Measurements from ENCODE around the gene SMIM34.
"Not testable (repeated sequence)": the region's sequence is repeated elsewhere in the genome, so short reads cannot be mapped to it uniquely, and the experiment has no call there.

SMIM34 gene
- 0 reads per million in 2 donors for total RNA-seq

GRCh38 chr21:34423805-34424204 is at the start of gene SMIM34:
Gene SMIM34, minus strand, starts transcription at chr21:34423951. Its CDS starts 112 bp downstream, at chr21:34423839.
- not testable (repeated sequence) for DNase-seq

- DNase-seq, result not testable (repeated sequence)
Measured at GRCh38 chr21:34467333-34467732, 43.6 kb upstream of the SMIM34 start.

- DNase-seq, result not testable (repeated sequence)
Measured at GRCh38 chr21:34459426-34459825, 35.7 kb upstream of the SMIM34 start.

GRCh38 chr21:34458266-34458665 is 34.5 kb upstream of the SMIM34 start:
- DNase-seq, result not testable (repeated sequence)

- DNase-seq, result not testable (repeated sequence)
Measured at GRCh38 chr21:34456180-34456579, 32.4 kb upstream of the SMIM34 start.

GRCh38 chr21:34455628-34456027 is 31.9 kb upstream of the SMIM34 start:
- DNase-seq, result not testable (repeated sequence)

GRCh38 chr21:34447018-34447417 is 23.3 kb upstream of the SMIM34 start:
- DNase-seq, result not testable (repeated sequence)

- not testable (repeated sequence) for DNase-seq
Measured at GRCh38 chr21:34443486-34443885, 19.7 kb upstream of the SMIM34 start.

GRCh38 chr21:34429710-34430109 is 6.0 kb upstream of the SMIM34 start:
- not testable (repeated sequence) for DNase-seq

GRCh38 chr21:34428441-34428840 is 4.7 kb upstream of the SMIM34 start:
- DNase-seq, result not testable (repeated sequence)

- not testable (repeated sequence) for DNase-seq
Measured at GRCh38 chr21:34427339-34427738, 3.6 kb upstream of the SMIM34 start.

- DNase-seq, result not testable (repeated sequence)
Measured at GRCh38 chr21:34417448-34418077, 6.2 kb downstream of the SMIM34 start.

GRCh38 chr21:34407294-34407693 is 16.5 kb downstream of the SMIM34 start:
- DNase-seq, result not testable (repeated sequence)

GRCh38 chr21:34406676-34407075 is 17.1 kb downstream of the SMIM34 start:
- DNase-seq, result not testable (repeated sequence)

- DNase-seq, result not testable (repeated sequence)
Measured at GRCh38 chr21:34406102-34406501, 17.6 kb downstream of the SMIM34 start.

- not testable (repeated sequence) for DNase-seq
Measured at GRCh38 chr21:34405686-34406085, 18.1 kb downstream of the SMIM34 start.

- not testable (repeated sequence) for DNase-seq
Measured at GRCh38 chr21:34404742-34405141, 19.0 kb downstream of the SMIM34 start.

- not testable (repeated sequence) for DNase-seq
Measured at GRCh38 chr21:34400522-34400921, 23.2 kb downstream of the SMIM34 start.

GRCh38 chr21:34383724-34384415 is 39.9 kb downstream of the SMIM34 start:
- not testable (repeated sequence) for DNase-seq

GRCh38 chr21:34383138-34383537 is 40.6 kb downstream of the SMIM34 start:
- DNase-seq, result not testable (repeated sequence)

GRCh38 chr21:34375619-34375972 is 48.2 kb downstream of the SMIM34 start:
- DNase-seq, result not testable (repeated sequence)

GRCh38 chr21:34374940-34375618 is 48.7 kb downstream of the SMIM34 start, which contains the start of gene SMIM11:
Gene SMIM11, plus strand, starts transcription at chr21:34375507. Its CDS starts 3,998 bp downstream, at chr21:34379505.
- not testable (repeated sequence) for DNase-seq

- not testable (repeated sequence) for DNase-seq
Measured at GRCh38 chr21:34374462-34374861, 49.3 kb downstream of the SMIM34 start.
